ENCODE data around the gene PTPRN2.

DNA sequence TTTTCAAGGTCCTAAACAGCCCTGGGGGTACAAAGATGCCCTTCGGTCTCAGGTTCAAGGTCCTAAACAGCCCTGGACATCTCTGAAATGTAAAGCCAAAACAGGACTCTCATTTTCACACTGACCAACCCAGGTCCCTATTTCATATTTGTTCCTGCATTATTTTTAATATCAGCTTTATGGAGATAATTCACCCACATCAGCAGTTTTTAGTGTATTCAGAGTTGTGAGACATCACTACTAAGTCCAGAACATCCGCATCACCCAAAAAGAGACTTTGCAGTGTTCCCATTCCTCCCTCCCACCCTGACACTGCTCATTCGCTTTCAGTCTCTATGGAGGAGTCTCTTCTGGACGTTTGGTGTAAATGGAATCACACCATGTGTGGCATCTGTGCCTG lies 420.2 kb downstream of the PTPRN2 start:
- TF ChIP-seq, protein P1, sequence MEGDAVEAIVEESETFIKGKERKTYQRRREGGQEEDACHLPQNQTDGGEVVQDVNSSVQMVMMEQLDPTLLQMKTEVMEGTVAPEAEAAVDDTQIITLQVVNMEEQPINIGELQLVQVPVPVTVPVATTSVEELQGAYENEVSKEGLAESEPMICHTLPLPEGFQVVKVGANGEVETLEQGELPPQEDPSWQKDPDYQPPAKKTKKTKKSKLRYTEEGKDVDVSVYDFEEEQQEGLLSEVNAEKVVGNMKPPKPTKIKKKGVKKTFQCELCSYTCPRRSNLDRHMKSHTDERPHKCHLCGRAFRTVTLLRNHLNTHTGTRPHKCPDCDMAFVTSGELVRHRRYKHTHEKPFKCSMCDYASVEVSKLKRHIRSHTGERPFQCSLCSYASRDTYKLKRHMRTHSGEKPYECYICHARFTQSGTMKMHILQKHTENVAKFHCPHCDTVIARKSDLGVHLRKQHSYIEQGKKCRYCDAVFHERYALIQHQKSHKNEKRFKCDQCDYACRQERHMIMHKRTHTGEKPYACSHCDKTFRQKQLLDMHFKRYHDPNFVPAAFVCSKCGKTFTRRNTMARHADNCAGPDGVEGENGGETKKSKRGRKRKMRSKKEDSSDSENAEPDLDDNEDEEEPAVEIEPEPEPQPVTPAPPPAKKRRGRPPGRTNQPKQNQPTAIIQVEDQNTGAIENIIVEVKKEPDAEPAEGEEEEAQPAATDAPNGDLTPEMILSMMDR (conservative IDR thresholded peaks at IDR 0.05) = no peak
- TF ChIP-seq EZH2 (IDR thresholded peaks at IDR 0.05; ENCODE audit: low read depth) = no peak

Data from PC-9 (cell line).